Measurements from ENCODE around the gene PCA3.

DNA sequence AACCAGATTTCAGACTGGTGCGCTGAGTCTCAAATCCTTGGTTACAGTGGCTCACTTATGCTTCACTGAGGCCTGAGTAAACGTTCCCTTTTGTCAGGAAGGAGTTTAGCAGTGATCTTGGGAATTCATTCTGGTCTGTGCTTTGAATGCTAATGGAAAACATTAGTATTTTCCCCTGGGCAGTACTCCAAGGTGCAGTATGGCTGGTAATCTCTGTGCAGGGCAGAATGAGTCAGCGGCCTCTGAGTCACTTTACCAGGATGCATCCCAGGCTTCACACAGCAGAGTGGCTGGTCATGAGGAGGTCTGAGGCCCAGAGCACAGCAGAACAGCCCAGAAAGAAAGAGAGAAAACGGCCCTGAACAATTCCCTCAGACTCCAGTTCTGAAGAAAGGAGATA lies 54.0 kb downstream of the PCA3 start:
- TF ChIP-seq, protein P1, sequence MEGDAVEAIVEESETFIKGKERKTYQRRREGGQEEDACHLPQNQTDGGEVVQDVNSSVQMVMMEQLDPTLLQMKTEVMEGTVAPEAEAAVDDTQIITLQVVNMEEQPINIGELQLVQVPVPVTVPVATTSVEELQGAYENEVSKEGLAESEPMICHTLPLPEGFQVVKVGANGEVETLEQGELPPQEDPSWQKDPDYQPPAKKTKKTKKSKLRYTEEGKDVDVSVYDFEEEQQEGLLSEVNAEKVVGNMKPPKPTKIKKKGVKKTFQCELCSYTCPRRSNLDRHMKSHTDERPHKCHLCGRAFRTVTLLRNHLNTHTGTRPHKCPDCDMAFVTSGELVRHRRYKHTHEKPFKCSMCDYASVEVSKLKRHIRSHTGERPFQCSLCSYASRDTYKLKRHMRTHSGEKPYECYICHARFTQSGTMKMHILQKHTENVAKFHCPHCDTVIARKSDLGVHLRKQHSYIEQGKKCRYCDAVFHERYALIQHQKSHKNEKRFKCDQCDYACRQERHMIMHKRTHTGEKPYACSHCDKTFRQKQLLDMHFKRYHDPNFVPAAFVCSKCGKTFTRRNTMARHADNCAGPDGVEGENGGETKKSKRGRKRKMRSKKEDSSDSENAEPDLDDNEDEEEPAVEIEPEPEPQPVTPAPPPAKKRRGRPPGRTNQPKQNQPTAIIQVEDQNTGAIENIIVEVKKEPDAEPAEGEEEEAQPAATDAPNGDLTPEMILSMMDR (IDR thresholded peaks at IDR 0.05): no peak
- TF ChIP-seq ATF1 (CRISPR knock-in tag; IDR thresholded peaks at IDR 0.05) (no peak), SMAD4 (CRISPR knock-in tag; IDR thresholded peaks at IDR 0.05) (no peak)
- TF ChIP-seq, protein P2, sequence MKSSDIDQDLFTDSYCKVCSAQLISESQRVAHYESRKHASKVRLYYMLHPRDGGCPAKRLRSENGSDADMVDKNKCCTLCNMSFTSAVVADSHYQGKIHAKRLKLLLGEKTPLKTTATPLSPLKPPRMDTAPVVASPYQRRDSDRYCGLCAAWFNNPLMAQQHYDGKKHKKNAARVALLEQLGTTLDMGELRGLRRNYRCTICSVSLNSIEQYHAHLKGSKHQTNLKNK (CRISPR knock-in tag; IDR thresholded peaks at IDR 0.05): no peak

All from WTC11 (cell line).